DOHH2 (cell line): ENCODE measurements around the gene STK11.

Experiments
- EZH2phosphoT487 ChIP-seq: fragments of 200-600 bp; sonication (generic); IDR thresholded peaks from 2 replicates; pipeline ENCODE4 v1.6.1; 2017; ENCODE audit warnings: borderline replicate concordance, mild to moderate bottlenecking, antibody characterized with exemption, low read length, moderate library complexity, mixed read lengths
- TF ChIP-seq, protein P1 (sequence below): fragments of 200-600 bp; sonication (generic); IDR thresholded peaks from one replicate; pipeline ENCODE4 v1.5.1; 2014; ENCODE audit warnings: antibody characterized with exemption, mild to moderate bottlenecking, low read depth, low read length; ENCODE audit not compliant: poor library complexity, severe bottlenecking

DNA sequence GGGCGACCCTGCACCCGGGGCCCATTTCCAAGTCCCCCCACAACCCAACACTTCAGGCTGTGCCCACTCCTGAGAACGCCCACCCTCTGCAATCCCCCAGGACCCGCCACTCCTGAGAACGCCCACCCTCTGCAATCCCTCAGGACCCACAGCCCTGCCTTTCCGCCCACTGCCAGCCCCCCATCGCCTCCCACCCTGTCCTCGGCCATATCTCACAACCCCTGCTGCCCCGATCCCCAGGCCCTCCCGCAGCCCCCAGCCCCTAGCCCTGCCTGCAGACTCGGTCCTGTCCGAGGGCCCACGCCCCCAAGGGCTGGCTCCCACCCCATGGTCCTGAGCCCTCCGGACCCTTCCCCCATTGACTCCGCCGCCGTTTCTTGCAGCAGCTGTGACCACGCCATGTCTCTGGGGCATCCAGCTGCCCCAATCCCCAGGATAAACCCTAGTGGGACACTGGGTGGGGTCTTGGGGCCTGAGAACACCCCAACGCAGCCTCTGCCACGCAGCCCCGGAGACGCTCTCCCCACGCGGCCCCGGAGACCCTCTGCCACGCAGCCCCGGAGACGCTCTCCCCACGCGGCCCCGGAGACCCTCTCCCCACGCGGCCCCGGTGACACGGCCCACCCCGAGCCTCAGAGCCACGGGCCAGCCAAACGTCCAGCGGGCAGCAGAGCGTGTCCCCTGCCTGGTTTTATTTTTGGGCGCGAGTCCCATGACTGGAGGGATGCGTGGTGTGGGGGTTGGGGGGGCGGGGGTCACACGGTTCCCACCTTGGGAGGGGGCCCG, 48.6 kb upstream of the STK11 start:
- TF ChIP-seq, protein P1, sequence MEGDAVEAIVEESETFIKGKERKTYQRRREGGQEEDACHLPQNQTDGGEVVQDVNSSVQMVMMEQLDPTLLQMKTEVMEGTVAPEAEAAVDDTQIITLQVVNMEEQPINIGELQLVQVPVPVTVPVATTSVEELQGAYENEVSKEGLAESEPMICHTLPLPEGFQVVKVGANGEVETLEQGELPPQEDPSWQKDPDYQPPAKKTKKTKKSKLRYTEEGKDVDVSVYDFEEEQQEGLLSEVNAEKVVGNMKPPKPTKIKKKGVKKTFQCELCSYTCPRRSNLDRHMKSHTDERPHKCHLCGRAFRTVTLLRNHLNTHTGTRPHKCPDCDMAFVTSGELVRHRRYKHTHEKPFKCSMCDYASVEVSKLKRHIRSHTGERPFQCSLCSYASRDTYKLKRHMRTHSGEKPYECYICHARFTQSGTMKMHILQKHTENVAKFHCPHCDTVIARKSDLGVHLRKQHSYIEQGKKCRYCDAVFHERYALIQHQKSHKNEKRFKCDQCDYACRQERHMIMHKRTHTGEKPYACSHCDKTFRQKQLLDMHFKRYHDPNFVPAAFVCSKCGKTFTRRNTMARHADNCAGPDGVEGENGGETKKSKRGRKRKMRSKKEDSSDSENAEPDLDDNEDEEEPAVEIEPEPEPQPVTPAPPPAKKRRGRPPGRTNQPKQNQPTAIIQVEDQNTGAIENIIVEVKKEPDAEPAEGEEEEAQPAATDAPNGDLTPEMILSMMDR: no peak
- no peak for TF ChIP-seq EZH2phosphoT487
